ENCODE results near the gene TEX29. TPM values are rescaled to one million over a fixed set of nuclear protein-coding genes. Genes with fewer than 3 reads are reported as not detected.

TEX29 gene
- total RNA-seq, 2 donors from 2014 or later: not detected

GRCh38 chr13:111359237-111359915, 38.9 kb downstream of the TEX29 start:
- H3K9me3 ChIP-seq: no peaks in the 10 kb centered on the region
- no peaks in the 10 kb centered on the region for H3K36me3 ChIP-seq
- DNase-seq (ENCODE audit: low spot score): no peak
- no peaks in the 10 kb centered on the region for H3K27me3 ChIP-seq
- no peaks in the 10 kb centered on the region for H3K4me1 ChIP-seq
- H3K27ac ChIP-seq: no peak overlapping the region
- no peak for TF ChIP-seq CTCF (IDR thresholded peaks at IDR 0.05)
- H3K4me3 ChIP-seq: no peak overlapping the region

GRCh38 chr13:111359930-111360329, 39.5 kb downstream of the TEX29 start:
- Histone ChIP-seq H3K27me3 (no peaks in the 10 kb centered on the region), H3K4me3 (no peak overlapping the region), H3K4me1 (no peaks in the 10 kb centered on the region), H3K27ac (no peak overlapping the region), H3K9me3 (no peaks in the 10 kb centered on the region), H3K36me3 (no peaks in the 10 kb centered on the region)
- no peak for DNase-seq (ENCODE audit: low spot score)
- no peak for TF ChIP-seq CTCF (IDR thresholded peaks at IDR 0.05)

- Histone ChIP-seq H3K36me3 (no peaks in the 10 kb centered on the region), H3K27ac (no peak overlapping the region), H3K9me3 (no peaks in the 10 kb centered on the region), H3K4me3 (no peak overlapping the region), H3K4me1 (no peaks in the 10 kb centered on the region), H3K27me3 (no peaks in the 10 kb centered on the region)
- TF ChIP-seq CTCF (IDR thresholded peaks at IDR 0.05): no peak
- DNase-seq (ENCODE audit: low spot score): no peak
Measured at GRCh38 chr13:111360452-111360851, 40.0 kb downstream of the TEX29 start.

- Histone ChIP-seq H3K27ac (no peak overlapping the region), H3K27me3 (no peaks in the 10 kb centered on the region), H3K9me3 (no peaks in the 10 kb centered on the region), H3K36me3 (no peaks in the 10 kb centered on the region), H3K4me1 (no peaks in the 10 kb centered on the region), H3K4me3 (no peak overlapping the region)
- TF ChIP-seq CTCF (IDR thresholded peaks at IDR 0.05): no peak
- DNase-seq (ENCODE audit: low spot score): no peak
Measured at GRCh38 chr13:111361046-111361872, 40.8 kb downstream of the TEX29 start.

- Histone ChIP-seq H3K4me3 (no peak overlapping the region), H3K4me1 (no peaks in the 10 kb centered on the region), H3K36me3 (no peaks in the 10 kb centered on the region), H3K27me3 (no peaks in the 10 kb centered on the region), H3K27ac (no peak overlapping the region), H3K9me3 (no peaks in the 10 kb centered on the region)
- DNase-seq (ENCODE audit: low spot score): no peak
- TF ChIP-seq CTCF (IDR thresholded peaks at IDR 0.05): no peak
Measured at GRCh38 chr13:111361873-111362648, 41.6 kb downstream of the TEX29 start.

All from right atrium auricular region (tissue), 2 donors.